A549 (cell line): Measurements from ENCODE around the gene USP32. TPM values are rescaled to one million over a fixed set of nuclear protein-coding genes. Genes with fewer than 3 reads are reported as not detected.

Experiments
- ATAC-seq, 2 experiments: fragments of 200-7000 bp in 1 of 2; fragments of >200 bp in 1 of 2; cut with Nextera tagmentation in 1 of 2; cut with Tn5 transposase in 1 of 2; 3 replicates each; pipeline versions ENCODE4 v1.8.0 to v1.9.1; 2018 to 2020; ENCODE audit warnings: mild to moderate bottlenecking in 1 of 2, moderate library complexity in 1 of 2
- CTCF ChIA-PET: fragments of 300-600 bp; sonication (Branson Sonifier 250); formaldehyde crosslinking; extraction: SDS; loops from one replicate; lab custom pipeline; 2021; ENCODE audit warnings: antibody characterized with exemption, inconsistent platforms; lab: Yijun Ruan, JAX
- POLR2A ChIA-PET: fragments of 350-600 bp; formaldehyde crosslinking; extraction: SDS; loops from one replicate; lab custom pipeline; 2021; ENCODE audit warnings: antibody characterized with exemption, inconsistent platforms; lab: Yijun Ruan, JAX
- DNase-seq, 2 experiments: peaks; one replicate each; pipeline versions ENCODE4 v3.0.0 to v3.0.0-alpha.2; 2011 to 2016; ENCODE audit warnings: low read depth in 1 of 2, low spot score in 1 of 2
- FAIRE-seq: peaks from 2 replicates; lab custom pipeline; 2011; peaks lifted over from hg19 to GRCh38; lab: Jason Lieb, UNC
- H3K27ac ChIP-seq, 2 experiments: fragments of >200 bp; sonication (Bioruptor Twin); formaldehyde crosslinking; 3 replicates each; pipeline ENCODE4 v1.5.1; 2016 to 2017
- H3K4me1 ChIP-seq: fragments of >200 bp; sonication (Bioruptor Twin); formaldehyde crosslinking; 3 replicates; pipeline ENCODE4 v1.6.1; 2016
- H3K4me2 ChIP-seq: fragments of >200 bp; sonication (Bioruptor Twin); formaldehyde crosslinking; 3 replicates; pipeline ENCODE4 v1.6.1; 2016
- H3K4me3 ChIP-seq: fragments of >200 bp; sonication (Bioruptor Twin); formaldehyde crosslinking; 3 replicates; pipeline ENCODE4 v1.5.1; 2016
- H3K9me3 ChIP-seq: fragments of >200 bp; sonication (Bioruptor Twin); formaldehyde crosslinking; 3 replicates; pipeline ENCODE4 v1.6.1; 2016
- BHLHE40 ChIP-seq: IDR thresholded peaks from 2 replicates; pipeline ENCODE4 v1.6.1; 2012; ENCODE audit warnings: low read depth, low read length, inconsistent platforms
- CBX8 ChIP-seq: fragments of 200-600 bp; sonication (generic); IDR thresholded peaks from 2 replicates; pipeline ENCODE4 v1.6.1; 2016
- EP300 ChIP-seq, 2 experiments: fragments of >200 bp; sonication (Bioruptor Twin); formaldehyde crosslinking; IDR thresholded peaks; 2 replicates in 1 of 2; 3 replicates in 1 of 2; pipeline ENCODE4 v1.6.1; 2016 to 2017
- FOSB ChIP-seq: fragments of 250-450 bp; sonication (Bioruptor Pico); IDR thresholded peaks from 2 replicates; pipeline ENCODE4 v1.5.0; 2020; ENCODE audit warnings: mild to moderate bottlenecking, moderate library complexity
- FOXS1 ChIP-seq: fragments of 250-450 bp; sonication (Bioruptor Pico); IDR thresholded peaks from 2 replicates; pipeline ENCODE4 v1.5.0; 2020; ENCODE audit warnings: mild to moderate bottlenecking, moderate library complexity
- HEYL ChIP-seq: fragments of 250-450 bp; sonication (Bioruptor Pico); IDR thresholded peaks from 2 replicates; pipeline ENCODE4 v1.8.0; 2021; ENCODE audit warnings: mild to moderate bottlenecking, moderate library complexity
- HOXB13 ChIP-seq: fragments of 250-450 bp; sonication (Bioruptor Pico); IDR thresholded peaks from 2 replicates; pipeline ENCODE4 v1.5.0; 2020; ENCODE audit warnings: low read depth, mild to moderate bottlenecking, moderate library complexity
- HOXB5 ChIP-seq: fragments of 250-450 bp; sonication (Bioruptor Pico); IDR thresholded peaks from 2 replicates; pipeline ENCODE4 v1.5.0; 2020; ENCODE audit warnings: mild to moderate bottlenecking, moderate library complexity
- JUN ChIP-seq, 2 experiments: fragments of >200 bp; sonication (Bioruptor Twin); formaldehyde crosslinking; IDR thresholded peaks; 2 replicates in 1 of 2; 3 replicates in 1 of 2; pipeline ENCODE4 v1.6.1; 2016 to 2017
- KDM1A ChIP-seq: fragments of 200-600 bp; sonication (generic); IDR thresholded peaks from 2 replicates; pipeline ENCODE4 v1.6.1; 2016; ENCODE audit warnings: low read depth, mild to moderate bottlenecking
- MAZ ChIP-seq: fragments of 150-350 bp; IDR thresholded peaks from 2 replicates; pipeline ENCODE4 v1.6.1; 2014; ENCODE audit warnings: antibody characterized with exemption, low read depth, low read length, borderline replicate concordance
- MYC ChIP-seq: IDR thresholded peaks from 2 replicates; pipeline ENCODE4 v1.6.1; 2012; ENCODE audit warnings: mild to moderate bottlenecking, inconsistent platforms, low read length, improper control_type of control experiment, borderline replicate concordance
- NFE2L2 ChIP-seq: fragments of 150-350 bp; conservative IDR thresholded peaks from 2 replicates; pipeline ENCODE4 v1.6.1; 2014; ENCODE audit warnings: low read length
- NPAS2 ChIP-seq: fragments of 250-450 bp; sonication (Bioruptor Pico); IDR thresholded peaks from 2 replicates; pipeline ENCODE4 v1.8.0; 2022; ENCODE audit warnings: mild to moderate bottlenecking, moderate library complexity, borderline replicate concordance
- PBX3 ChIP-seq: IDR thresholded peaks from 2 replicates; pipeline ENCODE4 v1.6.1; 2012
- POLR2A ChIP-seq: IDR thresholded peaks from 2 replicates; pipeline ENCODE4 v1.6.1; 2012; ENCODE audit warnings: mild to moderate bottlenecking, low read length
- RARB ChIP-seq: fragments of 250-450 bp; sonication (Bioruptor Pico); IDR thresholded peaks from 2 replicates; pipeline ENCODE4 v1.8.0; 2021; ENCODE audit warnings: mild to moderate bottlenecking, moderate library complexity
- RCOR1 ChIP-seq: fragments of 150-350 bp; IDR thresholded peaks from 2 replicates; pipeline ENCODE4 v1.6.1; 2014; ENCODE audit warnings: antibody characterized with exemption, low read length, low read depth
- RFX5 ChIP-seq: fragments of 450-650 bp; IDR thresholded peaks from 2 replicates; pipeline ENCODE4 v1.7.1; 2014; ENCODE audit warnings: antibody characterized with exemption, mild to moderate bottlenecking, moderate library complexity
- SMC3 ChIP-seq: fragments of >200 bp; sonication (Bioruptor Twin); formaldehyde crosslinking; IDR thresholded peaks from 3 replicates; pipeline ENCODE4 v1.6.1; 2018; ENCODE audit warnings: inconsistent platforms
- TP53 ChIP-seq: fragments of 250-450 bp; sonication (Bioruptor Pico); IDR thresholded peaks from 2 replicates; pipeline ENCODE4 v1.5.0; 2021; ENCODE audit warnings: mild to moderate bottlenecking, moderate library complexity
- USF2 ChIP-seq: fragments of 450-650 bp; IDR thresholded peaks from 2 replicates; pipeline ENCODE4 v1.6.1; 2014; ENCODE audit warnings: antibody characterized with exemption
- ZC3H11A ChIP-seq: fragments of 450-650 bp; IDR thresholded peaks from 2 replicates; pipeline ENCODE4 v1.6.1; 2014; ENCODE audit warnings: antibody characterized with exemption, mild to moderate bottlenecking
- WGBS: methylation state at CpG from one replicate; pipeline ENCODE4 v1.1.6; 2017; ENCODE audit errors: missing lambda C conversion rate; 5-methylcytosine and 5-hydroxymethylcytosine counted together
- polyA plus RNA-seq, 4 experiments: library from polyadenylated mRNA; depleted of rRNA in 3 of 4; stranded (reverse); fragments of >200 nt; fragmentation: RNase III in 1 of 4; extraction: RNeasy Plus Mini Kit Qiagen cat#74134 plus additional on column Dnase treatment in 1 of 4; gene quantifications; 2 replicates in 3 of 4; 3 replicates in 1 of 4; pipeline ENCODE4 v1.2.3, GENCODE V29; 2011 to 2017
- TF ChIP-seq, protein P1 (sequence below): IDR thresholded peaks from 2 replicates; pipeline ENCODE4 v1.6.1; 2012
- TF ChIP-seq, protein P2 (sequence below): fragments of 150-350 bp; IDR thresholded peaks from 2 replicates; pipeline ENCODE4 v1.6.1; 2014; ENCODE audit warnings: low read depth, mild to moderate bottlenecking, low read length
- TF ChIP-seq, protein P3 (sequence below): IDR thresholded peaks from 2 replicates; pipeline ENCODE4 v1.6.1; 2012; ENCODE audit warnings: low read depth, borderline replicate concordance
- TF ChIP-seq, protein P4 (sequence below): fragments of 200-600 bp; sonication (generic); IDR thresholded peaks from 2 replicates; pipeline ENCODE4 v1.6.1; 2016; ENCODE audit warnings: antibody characterized with exemption, mild to moderate bottlenecking, moderate library complexity

USP32 gene
- polyA plus RNA-seq, 2 of the 4 experiments (the other 2 are of a cell fraction), result 35.4 to 52.2 TPM

DNA sequence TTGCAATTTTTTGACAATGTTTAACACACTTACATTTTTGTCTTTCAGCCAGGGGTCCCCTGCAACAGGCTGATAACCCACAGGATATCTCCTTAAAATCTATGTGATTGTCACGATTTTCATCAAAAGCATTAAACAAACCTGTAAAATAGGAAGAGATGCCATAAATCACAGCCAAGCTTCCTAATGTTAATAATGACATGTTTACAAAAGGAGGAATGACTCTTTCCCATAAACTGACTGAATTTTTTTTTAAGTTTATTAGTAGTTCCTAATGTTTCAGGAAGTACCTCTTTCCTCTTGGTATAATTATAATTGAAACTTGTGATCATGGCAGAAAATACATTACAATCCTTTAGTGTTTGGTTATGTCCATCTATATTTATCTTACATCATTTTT is 122.5 kb downstream of the USP32 start (continued):
- no peak for TF ChIP-seq USF2
- no peak for TF ChIP-seq HOXB5 (CRISPR knock-in tag)

- TF ChIP-seq, protein P1, sequence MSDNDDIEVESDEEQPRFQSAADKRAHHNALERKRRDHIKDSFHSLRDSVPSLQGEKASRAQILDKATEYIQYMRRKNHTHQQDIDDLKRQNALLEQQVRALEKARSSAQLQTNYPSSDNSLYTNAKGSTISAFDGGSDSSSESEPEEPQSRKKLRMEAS, result no peak
- TF ChIP-seq PBX3, result no peak
- TF ChIP-seq MYC, result no peak
- TF ChIP-seq, all 56 proteins: peak for 0
- POLR2A ChIA-PET, result no interaction called here
- Histone ChIP-seq H3K4me2 (no peak overlapping the region), H3K27ac (no peak overlapping the region), H3K9me3 (no peaks in the 10 kb centered on the region), H3K4me3 (no peak overlapping the region), H3K4me1 (peaks cover 4% of the 10 kb centered on the region; the same call in 1 of the 3 replicates)
- FAIRE-seq (no peak), DNase-seq (no peak), ATAC-seq (no peak)
- CTCF ChIA-PET, result interaction anchor here (0.6 to 2.3 kb wide), 3 partner anchors 11 to 839 kb away, joined by 3 to 6 read pairs (median 3); no protein-coding TSS in a partner anchor
- 96% methylated on average over 1 of the region's 1 CpG for WGBS
These were observed 131.4 kb downstream of the USP32 start for GRCh38 chr17:60260540-60260939.

- ATAC-seq (no peak), FAIRE-seq (no peak), DNase-seq (no peak)
- TF ChIP-seq NPAS2 (CRISPR knock-in tag), result no peak
- no peak for TF ChIP-seq JUN (IDR thresholded peaks at IDR 0.05)
- TF ChIP-seq BHLHE40, result no peak
- no peak for TF ChIP-seq FOXS1 (CRISPR knock-in tag)
- no peak for TF ChIP-seq RARB (CRISPR knock-in tag)
- no peak for TF ChIP-seq NFE2L2
- no peak for TF ChIP-seq TP53 (CRISPR knock-in tag)
- TF ChIP-seq CBX8, result no peak
- CTCF ChIA-PET, result interaction anchor here (1.1 to 1.6 kb wide), 2 partner anchors 16 to 27 kb away, joined by 3 to 4 read pairs; no protein-coding TSS in a partner anchor
- Histone ChIP-seq H3K4me2 (no peak overlapping the region), H3K9me3 (no peaks in the 10 kb centered on the region), H3K4me3 (no peak overlapping the region), H3K4me1 (peaks cover 4% of the 10 kb centered on the region; the same call in 1 of the 3 replicates), H3K27ac (no peak overlapping the region)
- POLR2A ChIA-PET, result no interaction called here
- 88% methylated on average over 3 of the region's 3 CpGs for WGBS
These were observed 133.6 kb downstream of the USP32 start for GRCh38 chr17:60258313-60258712.

DNA sequence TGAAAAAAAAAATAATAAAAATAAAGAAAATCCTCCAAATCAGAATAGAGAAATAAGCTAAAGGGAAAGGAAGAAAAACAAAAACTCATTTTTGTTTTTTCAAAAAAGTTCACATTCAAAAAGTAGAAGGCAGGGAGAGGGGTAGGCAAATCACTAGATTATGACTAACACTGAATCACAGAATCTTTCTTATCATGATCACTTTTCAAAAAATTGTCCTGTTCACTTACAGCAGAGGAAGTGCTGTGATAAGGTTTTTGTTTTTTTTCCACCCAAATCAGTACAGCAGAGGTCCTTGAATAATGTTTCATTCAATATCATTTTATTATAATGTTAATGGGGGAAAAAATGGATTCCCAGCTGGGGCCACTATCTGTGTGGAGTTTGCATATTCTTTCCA is 135.8 kb downstream of the USP32 start:
- ChIA-PET CTCF (interaction anchor here (1.0 to 1.6 kb wide), 2 partner anchors 27 to 81 kb away, joined by 3 to 4 read pairs; no protein-coding TSS in a partner anchor), POLR2A (no interaction called here)
- H3K4me3 ChIP-seq, result no peak overlapping the region
- H3K27ac ChIP-seq, result no peak overlapping the region
- H3K9me3 ChIP-seq, result no peaks in the 10 kb centered on the region
- ATAC-seq (no peak), FAIRE-seq (no peak), DNase-seq (no peak)
- H3K4me1 ChIP-seq, result peaks cover 4% of the 10 kb centered on the region; the same call in 1 of the 3 replicates
- H3K4me2 ChIP-seq, result no peak overlapping the region
- TF ChIP-seq, protein P2, sequence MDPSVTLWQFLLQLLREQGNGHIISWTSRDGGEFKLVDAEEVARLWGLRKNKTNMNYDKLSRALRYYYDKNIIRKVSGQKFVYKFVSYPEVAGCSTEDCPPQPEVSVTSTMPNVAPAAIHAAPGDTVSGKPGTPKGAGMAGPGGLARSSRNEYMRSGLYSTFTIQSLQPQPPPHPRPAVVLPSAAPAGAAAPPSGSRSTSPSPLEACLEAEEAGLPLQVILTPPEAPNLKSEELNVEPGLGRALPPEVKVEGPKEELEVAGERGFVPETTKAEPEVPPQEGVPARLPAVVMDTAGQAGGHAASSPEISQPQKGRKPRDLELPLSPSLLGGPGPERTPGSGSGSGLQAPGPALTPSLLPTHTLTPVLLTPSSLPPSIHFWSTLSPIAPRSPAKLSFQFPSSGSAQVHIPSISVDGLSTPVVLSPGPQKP, result no peak
- TF ChIP-seq, protein P3, sequence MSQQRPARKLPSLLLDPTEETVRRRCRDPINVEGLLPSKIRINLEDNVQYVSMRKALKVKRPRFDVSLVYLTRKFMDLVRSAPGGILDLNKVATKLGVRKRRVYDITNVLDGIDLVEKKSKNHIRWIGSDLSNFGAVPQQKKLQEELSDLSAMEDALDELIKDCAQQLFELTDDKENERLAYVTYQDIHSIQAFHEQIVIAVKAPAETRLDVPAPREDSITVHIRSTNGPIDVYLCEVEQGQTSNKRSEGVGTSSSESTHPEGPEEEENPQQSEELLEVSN, result no peak
- TF ChIP-seq, protein P4, sequence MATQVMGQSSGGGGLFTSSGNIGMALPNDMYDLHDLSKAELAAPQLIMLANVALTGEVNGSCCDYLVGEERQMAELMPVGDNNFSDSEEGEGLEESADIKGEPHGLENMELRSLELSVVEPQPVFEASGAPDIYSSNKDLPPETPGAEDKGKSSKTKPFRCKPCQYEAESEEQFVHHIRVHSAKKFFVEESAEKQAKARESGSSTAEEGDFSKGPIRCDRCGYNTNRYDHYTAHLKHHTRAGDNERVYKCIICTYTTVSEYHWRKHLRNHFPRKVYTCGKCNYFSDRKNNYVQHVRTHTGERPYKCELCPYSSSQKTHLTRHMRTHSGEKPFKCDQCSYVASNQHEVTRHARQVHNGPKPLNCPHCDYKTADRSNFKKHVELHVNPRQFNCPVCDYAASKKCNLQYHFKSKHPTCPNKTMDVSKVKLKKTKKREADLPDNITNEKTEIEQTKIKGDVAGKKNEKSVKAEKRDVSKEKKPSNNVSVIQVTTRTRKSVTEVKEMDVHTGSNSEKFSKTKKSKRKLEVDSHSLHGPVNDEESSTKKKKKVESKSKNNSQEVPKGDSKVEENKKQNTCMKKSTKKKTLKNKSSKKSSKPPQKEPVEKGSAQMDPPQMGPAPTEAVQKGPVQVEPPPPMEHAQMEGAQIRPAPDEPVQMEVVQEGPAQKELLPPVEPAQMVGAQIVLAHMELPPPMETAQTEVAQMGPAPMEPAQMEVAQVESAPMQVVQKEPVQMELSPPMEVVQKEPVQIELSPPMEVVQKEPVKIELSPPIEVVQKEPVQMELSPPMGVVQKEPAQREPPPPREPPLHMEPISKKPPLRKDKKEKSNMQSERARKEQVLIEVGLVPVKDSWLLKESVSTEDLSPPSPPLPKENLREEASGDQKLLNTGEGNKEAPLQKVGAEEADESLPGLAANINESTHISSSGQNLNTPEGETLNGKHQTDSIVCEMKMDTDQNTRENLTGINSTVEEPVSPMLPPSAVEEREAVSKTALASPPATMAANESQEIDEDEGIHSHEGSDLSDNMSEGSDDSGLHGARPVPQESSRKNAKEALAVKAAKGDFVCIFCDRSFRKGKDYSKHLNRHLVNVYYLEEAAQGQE, result no peak
- TF ChIP-seq EP300 (IDR thresholded peaks at IDR 0.05) (no peak), HOXB13 (CRISPR knock-in tag) (no peak), RFX5 (no peak), FOSB (no peak), POLR2A (no peak), SMC3 (no peak), RCOR1 (no peak), FOXS1 (CRISPR knock-in tag) (no peak), MAZ (no peak), HEYL (CRISPR knock-in tag) (no peak), KDM1A (no peak), JUN (IDR thresholded peaks at IDR 0.05) (no peak), ZC3H11A (no peak)
